GM19467 (cell line): ENCODE results near the gene ORMDL2.
A peak's percentile ranks its signal among the peaks of the same experiment; 100 is the strongest.

Experiments
- ATAC-seq: cut with Tn5 transposase; IDR thresholded peaks from one replicate; pipeline ENCODE4 v1.9.1; 2021; ENCODE audit warnings: mild to moderate bottlenecking, moderate library complexity; ENCODE audit not compliant: unreplicated experiment

ORMDL2 gene, protein sequence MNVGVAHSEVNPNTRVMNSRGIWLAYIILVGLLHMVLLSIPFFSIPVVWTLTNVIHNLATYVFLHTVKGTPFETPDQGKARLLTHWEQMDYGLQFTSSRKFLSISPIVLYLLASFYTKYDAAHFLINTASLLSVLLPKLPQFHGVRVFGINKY

DNA sequence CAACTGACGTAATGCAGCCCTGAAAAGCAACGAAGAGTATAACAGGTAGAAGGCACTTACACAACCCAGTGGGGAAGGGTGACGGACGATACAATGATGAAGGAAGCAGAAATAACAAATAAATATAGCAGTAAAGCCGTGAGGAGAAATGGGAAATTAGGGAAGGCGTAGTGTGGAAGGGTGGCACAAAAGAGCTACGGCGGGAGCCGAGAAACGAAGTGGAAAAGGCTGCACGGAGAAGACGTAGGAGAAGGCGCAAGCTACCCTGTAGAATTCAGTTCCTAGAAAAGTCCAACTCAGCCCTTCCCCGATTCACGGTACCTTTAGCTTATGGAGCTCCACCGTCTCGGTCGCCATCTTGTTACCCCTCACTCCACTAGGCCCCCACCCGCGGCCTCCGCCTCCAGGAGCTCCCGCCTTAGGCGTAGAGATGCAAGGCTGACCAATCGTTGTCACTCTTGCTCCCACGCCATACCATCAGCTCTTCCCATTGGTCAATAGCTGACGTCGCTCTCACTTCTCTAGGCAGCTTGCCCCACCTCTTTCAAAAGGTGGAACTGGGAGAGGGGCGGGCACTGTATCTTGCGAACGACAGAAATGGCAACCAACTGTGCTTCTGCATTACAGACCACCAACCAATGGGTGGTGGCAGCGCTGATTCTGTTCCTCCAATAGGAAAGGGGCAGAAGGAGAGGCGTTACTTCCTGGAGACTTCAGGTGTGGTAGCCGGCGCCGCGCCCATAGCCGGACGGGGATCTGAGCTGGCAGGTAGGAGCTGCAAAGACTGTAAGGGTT lies at the start of gene ORMDL2, which contains the start of gene SARNP:
Gene ORMDL2, plus strand, starts transcription at position 697 of the 795 bp plus-strand sequence. CDS start 959 bp downstream, outside the sequence.
Gene SARNP, minus strand, starts transcription at position 380 of the 795 bp plus-strand sequence. Its CDS starts 23 bp downstream, at position 357.
- ATAC-seq = peak; percentile 97

DNA sequence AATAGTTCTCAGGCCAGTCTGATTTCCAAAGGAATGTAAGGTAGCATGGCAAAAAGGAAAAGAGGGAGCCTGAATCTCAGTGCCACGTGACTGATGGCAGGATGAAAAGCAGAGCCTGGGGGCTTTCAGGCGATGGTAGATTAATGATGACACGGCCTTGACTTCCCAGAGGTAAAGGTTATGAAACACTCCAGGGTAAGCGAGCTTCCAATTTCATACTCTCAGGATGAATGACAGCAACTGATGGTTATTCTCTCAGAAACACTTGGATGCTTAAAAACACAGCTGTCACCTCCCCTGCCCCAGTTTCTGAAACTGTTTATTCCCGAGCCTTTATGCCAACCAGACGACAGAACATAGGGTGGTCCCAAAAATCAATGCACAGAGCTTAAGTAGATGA lies 46.1 kb upstream of the ORMDL2 start:
- no peak for ATAC-seq

DNA sequence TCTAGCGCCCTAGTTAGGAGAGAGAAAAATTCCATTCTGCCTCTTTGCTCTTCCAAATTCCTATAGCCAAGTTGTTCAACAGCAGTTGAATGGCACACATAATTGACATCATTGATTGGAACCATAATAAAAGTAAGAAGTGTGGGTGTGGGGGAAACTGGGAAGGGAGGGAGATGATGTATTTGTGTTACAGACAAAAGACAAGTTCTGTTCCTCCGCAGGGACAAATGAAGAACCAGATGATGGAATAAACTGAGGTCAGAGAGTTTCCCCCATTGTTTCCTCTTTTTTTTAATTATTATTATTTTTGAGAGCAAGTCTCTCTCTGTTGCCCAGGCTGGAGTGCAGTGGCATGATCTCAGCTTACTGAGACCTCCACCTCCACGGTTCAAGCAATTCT lies 40.0 kb upstream of the ORMDL2 start:
- ATAC-seq = no peak

DNA sequence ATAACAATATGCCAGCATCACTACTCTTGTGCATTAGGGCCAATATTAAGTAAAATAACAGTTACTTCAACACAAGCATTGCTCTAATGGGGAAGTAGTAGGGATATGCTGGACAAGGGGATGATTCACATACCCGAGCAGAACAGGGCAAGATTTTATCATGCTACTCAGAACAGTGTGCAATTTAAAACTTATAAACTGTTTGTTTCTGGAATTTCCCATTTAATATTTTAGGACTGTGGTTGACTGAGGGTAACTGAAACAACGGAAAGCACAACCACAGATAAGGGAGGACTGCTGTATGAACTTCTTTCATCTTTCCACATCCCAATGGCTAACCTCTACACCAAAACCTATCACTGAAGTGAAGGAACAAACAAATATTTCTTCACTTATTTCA lies 37.2 kb upstream of the ORMDL2 start:
- no peak for ATAC-seq

DNA sequence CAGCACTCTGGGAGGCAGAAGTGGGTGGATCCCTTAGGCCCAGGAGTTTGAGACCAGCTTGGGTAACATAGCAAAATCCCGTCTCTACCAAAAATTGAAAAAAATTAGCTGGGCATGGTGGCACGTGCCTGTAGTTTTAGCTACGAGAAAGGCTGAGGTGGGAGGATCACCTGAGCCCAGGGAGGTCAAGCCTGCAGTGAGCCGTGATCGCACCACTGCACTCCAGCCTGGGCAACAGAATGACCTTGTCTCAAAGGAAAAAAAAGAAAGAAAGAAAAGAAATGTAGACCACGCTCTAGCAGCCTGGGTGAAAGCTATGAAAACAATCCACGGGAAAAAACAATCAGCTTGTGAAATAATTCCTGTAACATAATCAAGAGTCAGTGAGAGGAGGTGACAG lies 29.3 kb upstream of the ORMDL2 start:
- no peak for ATAC-seq

DNA sequence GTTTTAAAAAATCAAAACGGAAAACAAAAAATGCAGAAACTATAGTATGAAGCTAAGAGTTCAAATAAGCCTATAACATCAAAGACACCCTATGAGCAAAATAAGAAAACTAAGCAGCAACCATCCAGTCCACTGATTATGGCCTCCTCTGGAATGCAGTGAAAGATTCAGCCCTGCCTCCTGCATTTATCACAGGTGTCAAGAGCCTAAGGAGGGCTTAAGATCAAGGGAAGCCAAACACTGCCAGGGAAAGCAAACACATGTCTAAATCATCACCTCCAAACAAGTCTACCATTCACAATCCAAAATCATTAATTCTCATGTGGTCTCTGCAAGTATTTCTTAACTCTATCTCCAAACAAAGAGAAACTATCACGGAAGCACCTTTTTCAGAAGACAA lies 28.7 kb upstream of the ORMDL2 start:
- no peak for ATAC-seq

DNA sequence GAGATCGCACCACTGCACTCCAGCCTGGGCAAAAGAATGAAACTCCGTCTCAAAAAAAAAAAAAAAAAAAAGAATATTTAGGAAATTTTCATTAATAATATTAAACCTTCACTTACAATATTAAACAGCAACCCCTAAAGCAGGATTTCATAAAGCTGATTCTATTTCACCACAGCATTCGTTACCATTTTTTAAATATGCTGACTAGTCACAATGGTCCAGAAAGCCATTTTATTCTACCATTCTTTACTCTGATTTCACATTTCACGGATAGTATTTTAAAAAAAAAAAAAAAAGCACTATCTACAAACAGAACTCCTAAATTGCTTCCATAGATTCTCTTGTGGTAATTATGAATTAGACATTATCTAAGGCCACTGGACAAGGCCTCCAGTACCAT lies 27.9 kb upstream of the ORMDL2 start:
- ATAC-seq = no peak

DNA sequence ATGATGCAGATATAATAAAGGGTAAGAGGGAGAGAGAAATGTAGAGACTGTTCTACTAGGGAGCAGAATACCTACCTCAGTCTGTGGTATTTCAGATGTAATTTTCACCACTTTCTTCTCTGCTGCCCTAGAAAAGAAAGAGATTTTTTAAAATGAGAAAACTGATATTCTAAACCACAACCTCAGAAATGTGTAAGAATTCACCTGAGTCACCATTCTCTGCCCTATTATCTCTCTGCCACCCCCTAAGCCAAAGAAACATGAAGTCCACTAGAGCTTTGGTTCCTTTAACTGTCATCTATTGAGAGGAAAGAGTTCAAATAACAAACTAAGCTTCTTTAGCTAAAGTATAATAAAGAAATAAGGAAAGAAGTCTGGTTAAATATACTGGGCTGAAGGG lies 21.9 kb upstream of the ORMDL2 start:
- ATAC-seq = no peak

DNA sequence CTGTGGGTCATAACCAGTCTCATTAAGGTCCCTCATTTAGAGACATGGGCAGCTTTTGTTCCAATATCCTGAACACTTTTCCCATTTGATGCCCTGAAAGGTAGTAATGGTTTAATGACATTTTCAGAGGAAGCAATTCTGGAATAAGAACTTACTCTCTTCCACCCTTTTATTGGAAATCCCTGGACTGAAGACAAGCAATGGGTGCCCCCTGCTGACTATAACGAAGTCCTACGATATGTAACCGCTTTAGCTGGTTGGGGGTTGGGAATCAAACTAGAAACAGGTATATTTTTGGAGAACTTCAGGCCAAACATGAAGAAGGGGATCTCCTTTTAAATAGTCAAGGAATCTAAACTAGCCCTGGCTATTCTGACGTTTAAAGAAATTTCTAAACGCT lies 20.8 kb upstream of the ORMDL2 start:
- no peak for ATAC-seq

DNA sequence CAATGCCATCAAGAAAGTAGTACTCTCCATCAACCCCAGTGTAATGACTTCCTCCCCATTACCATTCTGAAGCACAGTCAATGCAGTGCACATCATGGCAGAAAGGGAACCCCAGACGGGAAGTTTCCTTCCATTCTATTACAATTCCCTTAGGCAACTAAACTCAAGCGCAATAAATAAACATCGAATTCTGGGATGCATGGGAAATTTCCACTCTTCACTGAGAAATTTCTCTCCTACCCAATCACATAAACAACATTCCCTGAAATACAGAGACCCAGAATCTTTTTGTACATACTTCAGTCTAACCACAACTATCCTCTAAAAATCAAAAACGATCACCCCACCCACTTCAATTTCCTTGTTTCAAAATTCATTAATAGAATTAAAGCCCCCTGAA lies 20.3 kb upstream of the ORMDL2 start:
- no peak for ATAC-seq

DNA sequence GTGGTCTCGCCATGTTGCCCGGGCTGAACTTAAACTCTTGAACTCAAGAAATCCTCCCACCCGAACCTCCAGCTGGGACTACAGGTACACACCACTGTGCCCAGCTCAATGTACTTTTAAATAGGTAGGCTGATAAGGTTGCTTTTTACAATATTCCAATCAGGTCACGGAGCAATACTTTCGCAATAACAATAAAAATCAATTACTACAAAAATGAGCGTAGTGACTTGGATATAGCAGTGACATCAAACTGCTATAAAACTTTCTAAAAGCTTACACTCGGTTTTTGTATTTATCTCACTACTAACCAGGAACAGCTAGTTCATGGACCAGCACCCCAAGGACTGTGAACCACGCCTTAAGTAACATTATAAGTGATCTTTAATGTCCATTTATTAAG lies 10.9 kb upstream of the ORMDL2 start:
- no peak for ATAC-seq

DNA sequence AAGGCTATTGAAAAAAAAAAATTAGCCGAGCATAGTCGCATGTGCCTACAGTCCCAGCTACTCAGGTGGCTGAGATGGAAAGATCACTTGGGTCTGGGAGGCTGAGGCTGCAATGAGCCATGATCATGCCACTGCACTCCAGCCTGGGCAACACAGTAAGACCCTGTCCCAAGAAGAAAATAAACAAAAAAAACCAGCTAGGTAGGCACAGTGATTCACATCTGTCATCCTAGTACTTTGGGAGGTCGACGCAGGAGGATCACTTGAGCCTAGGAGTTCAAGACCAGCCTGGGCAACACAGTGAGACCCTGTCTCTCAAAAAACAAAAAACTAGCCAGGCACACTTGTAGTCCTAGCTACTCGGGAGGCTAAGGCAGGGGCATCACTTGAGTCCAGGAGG lies 8.6 kb upstream of the ORMDL2 start:
- ATAC-seq = no peak

DNA sequence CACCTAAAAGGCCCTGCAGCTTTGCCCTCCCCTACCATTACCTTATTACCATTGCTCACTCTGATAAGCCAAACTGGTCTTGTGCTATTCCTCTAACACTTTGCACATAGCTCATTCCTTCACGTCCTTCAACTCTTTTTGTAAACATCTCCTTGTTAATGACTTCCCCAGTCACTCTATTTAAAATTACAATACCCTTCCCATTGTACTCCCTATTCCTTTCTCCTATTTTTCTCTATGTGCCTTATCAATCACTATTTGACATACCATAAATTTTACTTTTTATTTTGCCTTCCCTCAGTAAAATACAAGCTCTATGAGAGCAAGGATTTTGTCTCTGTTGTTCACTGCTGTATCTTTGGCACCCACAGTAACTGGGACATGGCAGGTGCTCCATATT lies 5.8 kb upstream of the ORMDL2 start:
- ATAC-seq = no peak

DNA sequence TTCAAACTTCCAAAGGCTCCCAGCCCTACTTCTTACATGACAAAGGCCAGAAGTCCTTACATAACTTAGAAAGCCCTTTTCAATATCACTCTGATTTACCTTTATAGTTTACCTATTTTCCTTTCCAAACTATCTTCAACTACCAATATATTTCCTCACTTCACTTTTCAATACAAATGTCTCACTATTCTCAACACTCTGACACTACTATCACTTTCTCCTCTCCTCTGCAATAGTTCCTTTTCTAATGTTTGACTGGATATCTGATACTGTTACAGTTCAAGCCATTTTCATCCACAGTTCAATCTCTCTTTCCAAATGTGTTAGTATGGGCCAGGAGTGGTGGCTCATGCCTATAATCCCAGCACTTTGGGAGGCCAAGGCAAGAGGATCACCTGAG lies 3.6 kb upstream of the ORMDL2 start:
- ATAC-seq = no peak

DNA sequence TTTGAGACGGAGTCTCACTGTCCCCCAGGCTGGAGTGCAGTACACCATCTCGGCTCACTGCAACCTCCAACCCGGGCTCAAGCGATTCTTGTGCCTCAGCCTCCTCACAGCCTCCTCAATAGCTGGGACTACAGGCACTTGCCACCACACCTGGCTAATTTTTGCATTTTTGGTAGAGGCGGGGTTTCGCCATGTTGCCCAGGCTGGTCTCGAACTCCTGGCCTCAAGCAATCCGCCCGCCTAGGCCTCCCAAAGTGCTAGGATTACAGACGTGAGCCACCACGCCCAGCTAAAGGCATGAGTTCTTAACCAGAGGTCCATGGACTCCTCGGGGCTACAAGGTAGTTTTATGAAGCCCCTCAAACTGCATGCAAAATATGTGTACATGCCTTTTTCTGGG lies 2.4 kb upstream of the ORMDL2 start:
- ATAC-seq = no peak

DNA sequence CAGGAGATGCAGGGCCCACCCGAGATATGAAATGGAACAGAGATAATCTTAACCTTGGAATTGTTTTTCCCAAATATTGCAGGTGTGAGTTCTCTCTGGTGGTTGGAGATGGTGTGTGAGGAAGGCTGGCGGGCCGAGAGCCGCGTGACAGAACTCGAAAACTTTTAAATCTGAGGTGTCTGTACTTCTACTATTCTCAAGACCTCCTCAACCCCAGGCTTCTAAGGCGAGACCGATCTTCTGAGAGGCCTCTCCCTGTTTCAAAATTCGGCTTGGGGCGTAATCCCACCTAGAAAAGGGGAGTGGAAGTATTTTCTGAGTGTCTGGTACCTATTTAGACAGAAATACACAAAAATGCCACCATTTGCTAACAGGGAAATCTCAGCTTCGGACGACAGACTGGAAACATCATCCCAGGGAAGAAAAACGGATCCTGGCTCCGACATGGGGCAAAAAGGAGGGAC lies 928 bp upstream of the ORMDL2 start:
- ATAC-seq = no peak

DNA sequence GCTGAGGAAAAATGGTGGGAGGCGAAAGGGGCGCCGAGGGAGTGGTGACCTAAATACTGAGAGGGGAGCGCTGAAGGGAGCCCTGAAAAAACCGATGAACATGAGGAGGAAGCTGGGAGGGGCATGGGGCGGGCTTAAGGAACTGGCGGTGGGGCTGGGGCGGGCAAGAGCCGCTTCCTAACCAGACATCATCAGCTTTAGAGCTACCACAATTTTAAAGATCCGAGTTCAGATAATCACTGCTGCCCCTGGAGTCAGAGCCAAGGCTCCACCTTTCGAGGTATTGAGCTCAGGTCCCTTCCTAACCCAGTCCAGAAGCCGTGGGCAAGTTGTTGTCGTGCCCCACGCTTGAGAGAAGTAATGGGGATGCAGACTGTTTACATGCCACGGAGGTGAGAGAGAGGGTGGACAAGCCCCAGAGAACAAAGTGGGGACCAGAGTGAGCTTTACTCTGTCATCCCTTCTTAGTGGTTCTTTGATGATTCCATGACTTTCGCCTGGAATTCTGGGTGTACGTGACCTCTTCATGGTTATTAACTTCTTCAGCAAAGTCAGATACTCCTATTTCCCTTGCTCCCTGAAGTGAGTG lies 393 bp downstream of the ORMDL2 start:
- ATAC-seq = peak; percentile 20

DNA sequence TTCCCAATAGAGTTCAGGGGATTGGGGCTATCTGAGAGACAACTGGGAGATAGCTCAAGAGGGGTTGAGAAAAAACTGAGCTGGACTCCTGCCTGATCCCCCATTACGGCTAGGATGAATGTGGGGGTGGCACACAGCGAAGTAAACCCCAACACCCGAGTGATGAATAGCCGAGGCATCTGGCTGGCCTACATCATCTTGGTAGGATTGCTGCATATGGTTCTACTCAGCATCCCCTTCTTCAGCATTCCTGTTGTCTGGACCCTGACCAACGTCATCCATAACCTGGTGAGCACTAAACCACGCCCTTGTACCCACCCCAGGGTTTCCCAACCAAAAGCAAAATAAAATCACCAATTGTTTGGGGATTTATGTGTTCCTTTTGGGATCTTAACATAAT lies 1.0 kb downstream of the ORMDL2 start:
- ATAC-seq = no peak

DNA sequence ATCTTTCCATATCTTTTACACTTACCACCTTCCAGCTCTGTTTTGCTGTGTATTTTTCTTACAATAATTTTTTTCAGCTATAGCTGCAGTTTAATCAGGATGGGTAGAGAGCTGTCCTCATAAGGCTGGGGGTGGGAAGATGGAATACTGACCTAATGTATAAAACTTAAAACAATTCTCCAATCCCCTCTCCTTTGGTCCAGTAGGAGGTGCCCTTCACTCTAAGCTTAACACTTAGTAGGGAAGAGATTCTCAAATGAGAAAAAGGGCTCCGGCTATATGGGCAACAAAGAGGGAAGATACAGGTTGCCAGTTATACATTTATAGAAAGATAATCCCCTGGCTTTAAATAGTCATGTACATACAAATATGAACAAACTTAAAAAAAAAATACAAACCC lies 2.8 kb downstream of the ORMDL2 start:
- ATAC-seq = no peak

DNA sequence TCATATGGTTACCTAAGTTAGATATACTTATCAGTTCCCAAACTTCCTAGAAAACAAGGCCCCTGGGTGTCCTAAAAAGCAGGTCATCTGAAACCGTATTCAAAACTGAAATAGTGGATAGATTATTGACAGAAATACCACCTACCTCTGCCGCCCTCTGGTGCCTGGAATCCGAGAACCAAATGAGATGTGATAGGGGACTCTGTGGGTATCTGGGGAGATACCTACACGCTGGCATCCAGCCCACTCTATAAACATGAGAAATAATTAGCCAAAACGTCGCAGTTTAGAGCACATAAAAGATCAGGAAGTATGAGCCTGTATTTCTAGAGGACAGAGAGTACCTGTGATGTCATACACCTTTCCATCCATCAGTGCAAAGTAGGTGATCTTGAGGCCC lies 4.4 kb downstream of the ORMDL2 start:
- no peak for ATAC-seq

DNA sequence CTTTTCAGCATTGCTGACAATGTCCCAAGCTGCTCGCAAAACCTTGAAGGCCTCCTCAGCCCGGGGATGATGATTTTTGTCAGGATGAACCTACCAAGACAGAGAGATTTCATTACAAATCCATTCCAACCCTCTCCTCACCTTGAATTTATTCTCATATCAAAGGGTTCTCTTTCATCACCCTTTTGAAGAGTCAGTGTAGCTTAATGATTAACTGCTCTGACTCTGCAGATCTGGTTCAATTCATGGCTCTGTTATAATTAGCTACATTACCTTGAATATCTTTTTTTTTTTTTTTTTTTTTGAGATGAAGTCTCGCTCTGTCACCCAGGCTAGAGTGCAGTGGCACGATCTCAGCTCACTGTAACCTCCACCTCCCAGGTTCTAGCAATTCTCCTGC lies 5.6 kb downstream of the ORMDL2 start:
- ATAC-seq = no peak

DNA sequence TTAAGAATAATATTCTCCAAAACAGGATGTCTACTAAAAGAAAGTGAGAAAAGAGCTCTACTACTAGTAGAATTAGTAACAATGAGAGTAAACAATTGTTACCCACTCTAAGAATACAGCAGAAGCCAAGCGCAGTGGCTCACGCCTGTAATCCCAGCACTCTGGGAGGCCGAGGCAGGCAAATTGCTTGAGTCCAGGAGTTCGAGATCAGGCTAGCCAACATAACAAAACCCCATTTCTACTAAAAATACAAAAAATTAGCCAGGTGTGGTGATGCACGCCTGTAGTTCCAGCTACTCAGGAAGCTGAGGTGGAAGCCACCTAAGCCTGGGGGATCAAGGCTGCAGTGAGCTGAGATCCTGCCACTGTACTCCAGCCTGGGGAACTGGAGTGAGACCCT lies 6.9 kb downstream of the ORMDL2 start:
- no peak for ATAC-seq
